DND-41 (cell line): ENCODE results near the gene CD164L2.

ENCODE experiments used
- CTCF ChIP-seq: IDR thresholded peaks from 2 replicates; pipeline ENCODE4 v1.5.1; 2012; ENCODE audit warnings: borderline replicate concordance, low read length, moderate library complexity, mild to moderate bottlenecking; ENCODE audit not compliant: poor library complexity, severe bottlenecking; ENCODE audit errors: extremely low read depth
- EZH2 ChIP-seq: IDR thresholded peaks from 3 replicates; pipeline ENCODE4 v1.6.1; 2012; ENCODE audit warnings: borderline replicate concordance, low read depth, mild to moderate bottlenecking, moderate library complexity, low read length, inconsistent platforms; ENCODE audit not compliant: severe bottlenecking

- TF ChIP-seq CTCF = no peak
- TF ChIP-seq EZH2 = no peak
Observed at GRCh38 chr1:27381969-27382762, 967 bp downstream of the CD164L2 start.
